Measurements from ENCODE around the gene OR9A4.

- no peak for TF ChIP-seq CTCF (IDR thresholded peaks at IDR 0.05)
- TF ChIP-seq EP300 (IDR thresholded peaks at IDR 0.05), result no peak
These were observed 27.6 kb downstream of the OR9A4 start for GRCh38 chr7:141943846-141944245.

Measured in ovary (tissue), 3 donors.